H1 (cell line): Measurements from ENCODE around the gene MLPH. TPM values are rescaled to one million over a fixed set of nuclear protein-coding genes. Genes with fewer than 3 reads are reported as not detected.

Experiments used
- HDAC2 ChIP-seq, 2 experiments: fragments of 300-600 bp in 1 of 2; sonication (generic) in 1 of 2; IDR thresholded peaks; 2 replicates each; pipeline ENCODE4 v1.6.1; 2011 to 2012; ENCODE audit warnings: low read depth in 2 of 2, low read length in 2 of 2, mild to moderate bottlenecking in 2 of 2, moderate library complexity in 2 of 2, borderline replicate concordance in 1 of 2, inconsistent platforms in 1 of 2
- TAF7 ChIP-seq: optimal IDR thresholded peaks from 2 replicates; pipeline ENCODE3; 2011; ENCODE audit warnings: low read depth, mild to moderate bottlenecking, inconsistent platforms, low read length, moderate library complexity, borderline replicate concordance
- polyA plus RNA-seq, 7 experiments: library from polyadenylated mRNA; depleted of rRNA in 3 of 7; stranded (reverse) in 5 of 7; unstranded in 2 of 7; fragments of >200 nt in 5 of 7; fragments of 200-250 nt in 2 of 7; gene quantifications; 1 replicate in 5 of 7; 2 replicates in 1 of 7; 4 replicates in 1 of 7; pipeline versions ENCODE4 v1.2.1 to v1.2.3, GENCODE V29; 2011 to 2013; ENCODE audit warnings: missing spikeins in 2 of 7, mixed read lengths in 2 of 7
- total RNA-seq: library from RNA; stranded (reverse); fragmentation: NEBNext Ultra II Directional; extraction: Animal tissue kit (Norgen Biotek cat#: 25700); gene quantifications from 2 replicates; pipeline ENCODE4 v1.2.1, GENCODE V29; 2021

The MLPH gene
- total and polyA plus RNA-seq, 2 of the 8 experiments (the other 6 are each of a cell fraction or from before 2014, with no cell fraction given), result 12.7 to 17.0 TPM

GRCh38 chr2:237599465-237600110, 112.5 kb downstream of the MLPH start (continued):
- TF ChIP-seq HDAC2 (IDR thresholded peaks at IDR 0.05; ENCODE audit: borderline replicate concordance in 1 of 2, low read depth in 2 of 2, low read length in 2 of 2) (no peak), TAF7 (no peak)
